Measurements from ENCODE around the gene NYNRIN. TPM values are rescaled to one million over a fixed set of nuclear protein-coding genes. Genes with fewer than 3 reads are reported as not detected.

The NYNRIN gene
- total and polyA plus RNA-seq, 9 donors: 22.0 to 76.0 (median 54.6) TPM

- DNase-seq: no peak
- Histone ChIP-seq H3K4me1 (ENCODE audit: insufficient read depth) (peaks cover 2% of the 10 kb centered on the region), H3K36me3 (no peaks in the 10 kb centered on the region), H3K27me3 (no peaks in the 10 kb centered on the region), H3K9me3 (no peaks in the 10 kb centered on the region), H3K27ac (no peak overlapping the region), H3K4me3 (no peak overlapping the region)
- TF ChIP-seq CTCF (IDR thresholded peaks at IDR 0.05) (no peak), POLR2A (IDR thresholded peaks at IDR 0.05) (no peak), EP300 (IDR thresholded peaks at IDR 0.05) (no peak)
- intact Hi-C loops (cut with DNase I): no loop called here
- WGBS, 3 donors: 80 to 86% (median 84%) methylated on average over 6 of the region's 6 CpGs
Observed at GRCh38 chr14:24390701-24391468, 7.9 kb upstream of the NYNRIN start.

GRCh38 chr14:24392325-24393091, 6.3 kb upstream of the NYNRIN start:
- intact Hi-C loops (cut with DNase I): no loop called here
- H3K27ac ChIP-seq: no peak overlapping the region
- no peak for DNase-seq
- TF ChIP-seq EP300 (IDR thresholded peaks at IDR 0.05): no peak
- TF ChIP-seq CTCF (IDR thresholded peaks at IDR 0.05): no peak
- no peak for TF ChIP-seq POLR2A (IDR thresholded peaks at IDR 0.05)
- H3K27me3 ChIP-seq: no peaks in the 10 kb centered on the region
- 45 to 53% (median 49%) methylated on average over 8 of the region's 8 CpGs for WGBS, 3 donors
- H3K4me1 ChIP-seq (ENCODE audit: insufficient read depth): peaks cover 2% of the 10 kb centered on the region
- H3K4me3 ChIP-seq: no peak overlapping the region
- no peaks in the 10 kb centered on the region for H3K36me3 ChIP-seq
- H3K9me3 ChIP-seq: no peaks in the 10 kb centered on the region

- H3K36me3 ChIP-seq: no peaks in the 10 kb centered on the region
- H3K9me3 ChIP-seq: no peaks in the 10 kb centered on the region
- DNase-seq: no peak
- peaks cover 8% of the 10 kb centered on the region for H3K4me1 ChIP-seq (ENCODE audit: insufficient read depth)
- 43 to 47% (median 46%) methylated on average over 3 of the region's 3 CpGs for WGBS, 3 donors
- H3K27me3 ChIP-seq: no peaks in the 10 kb centered on the region
- H3K27ac ChIP-seq: no peak overlapping the region
- intact Hi-C loops (cut with DNase I): no loop called here
- H3K4me3 ChIP-seq: no peak overlapping the region
- TF ChIP-seq POLR2A (IDR thresholded peaks at IDR 0.05) (no peak), EP300 (IDR thresholded peaks at IDR 0.05) (no peak), CTCF (IDR thresholded peaks at IDR 0.05) (no peak)
Observed at GRCh38 chr14:24394275-24394674, 4.5 kb upstream of the NYNRIN start.

GRCh38 chr14:24395609-24396582, 2.9 kb upstream of the NYNRIN start:
- TF ChIP-seq EP300 (IDR thresholded peaks at IDR 0.05) (no peak), CTCF (IDR thresholded peaks at IDR 0.05) (no peak), POLR2A (IDR thresholded peaks at IDR 0.05) (no peak)

More at GRCh38 chr14:24395609-24396582, 2.9 kb upstream of the NYNRIN start:
- DNase-seq: peak in 3 of 5 donors; percentile 7 to 16 (median 11)
- 65 to 71% (median 65%) methylated on average over 8 of the region's 8 CpGs for WGBS, 3 donors
- no peaks in the 10 kb centered on the region for H3K9me3 ChIP-seq
- intact Hi-C loops (cut with DNase I): no loop called here
- no peak overlapping the region for H3K4me3 ChIP-seq
- H3K27me3 ChIP-seq: no peaks in the 10 kb centered on the region
- no peak overlapping the region for H3K27ac ChIP-seq
- no peaks in the 10 kb centered on the region for H3K36me3 ChIP-seq
- H3K4me1 ChIP-seq (ENCODE audit: insufficient read depth): peaks cover 13% of the 10 kb centered on the region

Measured in ovary (tissue), 9 donors.